IPS-18a (cell line): Measurements from ENCODE around the gene LYPD5.
"Not testable (repeated sequence)": the region's sequence is repeated elsewhere in the genome, so short reads cannot be mapped to it uniquely, and the experiment has no call there.

Source experiments
- H3K27ac ChIP-seq: one replicate; pipeline ENCODE4 v1.5.1; 2013; ENCODE audit warnings: low read length
- H3K27me3 ChIP-seq: one replicate; pipeline ENCODE4 v1.6.1; 2013; ENCODE audit warnings: mild to moderate bottlenecking, low read length; ENCODE audit not compliant: control insufficient read depth, insufficient read depth
- H3K36me3 ChIP-seq: one replicate; pipeline ENCODE4 v1.6.1; 2013; ENCODE audit warnings: low read depth, low read length; ENCODE audit not compliant: control insufficient read depth
- H3K4me1 ChIP-seq: one replicate; pipeline ENCODE4 v1.6.1; 2013; ENCODE audit warnings: low read depth, low read length; ENCODE audit not compliant: control insufficient read depth
- H3K4me3 ChIP-seq: one replicate; pipeline ENCODE4 v1.5.1; 2013; ENCODE audit warnings: low read length
- H3K9ac ChIP-seq: one replicate; pipeline ENCODE4 v1.6.1; 2013; ENCODE audit warnings: mild to moderate bottlenecking, low read length, moderate library complexity
- H3K9me3 ChIP-seq: one replicate; pipeline ENCODE4 v1.6.1; 2013; ENCODE audit warnings: low read depth, low read length; ENCODE audit not compliant: control insufficient read depth

Gene LYPD5

GRCh38 chr19:43774103-43774939 is 27.9 kb downstream of the LYPD5 start:
- Histone ChIP-seq H3K4me3 (peak overlapping the region; percentile 52), H3K9me3 (no peaks in the 10 kb centered on the region), H3K36me3 (no peaks in the 10 kb centered on the region), H3K27me3 (peaks cover 39% of the 10 kb centered on the region), H3K9ac (no peak overlapping the region), H3K4me1 (peaks cover 11% of the 10 kb centered on the region), H3K27ac (no peak overlapping the region)

- Histone ChIP-seq H3K9me3 (no peaks in the 10 kb centered on the region), H3K4me1 (peaks cover 11% of the 10 kb centered on the region), H3K27me3 (peaks cover 39% of the 10 kb centered on the region), H3K4me3 (peak overlapping the region; percentile 52), H3K27ac (no peak overlapping the region), H3K9ac (no peak overlapping the region), H3K36me3 (no peaks in the 10 kb centered on the region)
These were observed 28.5 kb downstream of the LYPD5 start for GRCh38 chr19:43773725-43774102.

- Histone ChIP-seq H3K9ac (no peak overlapping the region), H3K4me3 (no peak overlapping the region), H3K27me3 (peaks cover 26% of the 10 kb centered on the region), H3K27ac (no peak overlapping the region), H3K9me3 (no peaks in the 10 kb centered on the region), H3K4me1 (peaks cover 4% of the 10 kb centered on the region), H3K36me3 (no peaks in the 10 kb centered on the region)
These were observed 33.0 kb downstream of the LYPD5 start for GRCh38 chr19:43769256-43769655.

- Histone ChIP-seq H3K9me3 (no peaks in the 10 kb centered on the region), H3K9ac (no peak overlapping the region), H3K36me3 (no peaks in the 10 kb centered on the region), H3K27ac (no peak overlapping the region), H3K4me1 (peaks cover 2% of the 10 kb centered on the region), H3K4me3 (no peak overlapping the region), H3K27me3 (peaks cover 18% of the 10 kb centered on the region)
These were observed 33.8 kb downstream of the LYPD5 start for GRCh38 chr19:43768273-43769050.

GRCh38 chr19:43767818-43768217 is 34.4 kb downstream of the LYPD5 start:
- Histone ChIP-seq H3K9ac (no peak overlapping the region), H3K9me3 (no peaks in the 10 kb centered on the region), H3K4me1 (no peaks in the 10 kb centered on the region), H3K36me3 (no peaks in the 10 kb centered on the region), H3K27ac (no peak overlapping the region), H3K4me3 (no peak overlapping the region), H3K27me3 (peaks cover 11% of the 10 kb centered on the region)

GRCh38 chr19:43767316-43767715 is 34.9 kb downstream of the LYPD5 start:
- no peak overlapping the region for H3K27ac ChIP-seq
- peaks cover 6% of the 10 kb centered on the region for H3K27me3 ChIP-seq
- no peaks in the 10 kb centered on the region for H3K36me3 ChIP-seq
- H3K4me3 ChIP-seq, result no peak overlapping the region
- H3K9ac ChIP-seq, result no peak overlapping the region
- no peaks in the 10 kb centered on the region for H3K4me1 ChIP-seq
- no peaks in the 10 kb centered on the region for H3K9me3 ChIP-seq

- Histone ChIP-seq H3K27me3 (peaks cover under 1% of the 10 kb centered on the region), H3K4me1 (no peaks in the 10 kb centered on the region), H3K36me3 (no peaks in the 10 kb centered on the region), H3K4me3 (no peak overlapping the region), H3K9me3 (no peaks in the 10 kb centered on the region), H3K9ac (no peak overlapping the region), H3K27ac (no peak overlapping the region)
These were observed 35.5 kb downstream of the LYPD5 start for GRCh38 chr19:43766755-43767043.

- H3K27ac ChIP-seq, result no peak overlapping the region
- H3K9ac ChIP-seq, result no peak overlapping the region
- H3K4me3 ChIP-seq, result no peak overlapping the region
- no peaks in the 10 kb centered on the region for H3K9me3 ChIP-seq
- no peaks in the 10 kb centered on the region for H3K4me1 ChIP-seq
- no peaks in the 10 kb centered on the region for H3K36me3 ChIP-seq
- no peaks in the 10 kb centered on the region for H3K27me3 ChIP-seq
These were observed 37.0 kb downstream of the LYPD5 start for GRCh38 chr19:43765109-43765876.

GRCh38 chr19:43764684-43765083 is 37.6 kb downstream of the LYPD5 start:
- not testable (repeated sequence) for H3K4me3 ChIP-seq, H3K4me1 ChIP-seq, H3K27ac ChIP-seq, H3K36me3 ChIP-seq, H3K9ac ChIP-seq, H3K9me3 ChIP-seq, H3K27me3 ChIP-seq

GRCh38 chr19:43763473-43763939 is 38.7 kb downstream of the LYPD5 start:
- no peak overlapping the region for H3K27ac ChIP-seq
- H3K9me3 ChIP-seq, result no peaks in the 10 kb centered on the region
- no peak overlapping the region for H3K4me3 ChIP-seq
- H3K36me3 ChIP-seq, result no peaks in the 10 kb centered on the region
- H3K4me1 ChIP-seq, result peaks cover 7% of the 10 kb centered on the region
- no peak overlapping the region for H3K9ac ChIP-seq
- no peaks in the 10 kb centered on the region for H3K27me3 ChIP-seq

- H3K9ac ChIP-seq, result no peak overlapping the region
- no peak overlapping the region for H3K27ac ChIP-seq
- no peaks in the 10 kb centered on the region for H3K36me3 ChIP-seq
- no peak overlapping the region for H3K4me3 ChIP-seq
- no peaks in the 10 kb centered on the region for H3K9me3 ChIP-seq
- peaks cover 7% of the 10 kb centered on the region for H3K4me1 ChIP-seq
- H3K27me3 ChIP-seq, result no peaks in the 10 kb centered on the region
These were observed 39.4 kb downstream of the LYPD5 start for GRCh38 chr19:43762814-43763213.
